Loucy (cell line): ENCODE results near the gene SMC6.

ENCODE experiments used
- H2AFZ ChIP-seq: fragments of 200-600 bp; sonication (generic); 2 replicates; pipeline ENCODE4 v1.6.0; 2016; ENCODE audit warnings: antibody characterized with exemption, mild to moderate bottlenecking, low read length, moderate library complexity
- H3F3A ChIP-seq: fragments of 200-600 bp; 2 replicates; pipeline ENCODE4 v1.6.0; 2016; ENCODE audit warnings: antibody characterized with exemption, low read depth, mild to moderate bottlenecking
- H3K27me3 ChIP-seq: fragments of 200-600 bp; sonication (generic); 2 replicates; pipeline ENCODE4 v1.6.1; 2014; ENCODE audit warnings: low read length, mild to moderate bottlenecking; ENCODE audit not compliant: insufficient read depth, poor library complexity, severe bottlenecking
- H3K36me3 ChIP-seq: fragments of 200-600 bp; sonication (generic); 2 replicates; pipeline ENCODE4 v1.6.1; 2016; ENCODE audit warnings: low read length; ENCODE audit not compliant: insufficient read depth
- H3K4me1 ChIP-seq: fragments of 200-600 bp; sonication (generic); 2 replicates; pipeline ENCODE4 v1.5.1; 2014; ENCODE audit warnings: low read length, mild to moderate bottlenecking; ENCODE audit not compliant: insufficient read depth, poor library complexity, severe bottlenecking
- H3K4me2 ChIP-seq: fragments of 200-600 bp; sonication (generic); 2 replicates; pipeline ENCODE4 v1.6.0; 2014; ENCODE audit warnings: antibody characterized with exemption, low read length, low read depth, mild to moderate bottlenecking; ENCODE audit not compliant: poor library complexity, severe bottlenecking
- H3K4me3 ChIP-seq: fragments of 200-600 bp; sonication (generic); 2 replicates; pipeline ENCODE4 v1.5.1; 2014; ENCODE audit warnings: low read length, mild to moderate bottlenecking, mixed read lengths; ENCODE audit not compliant: poor library complexity, severe bottlenecking
- H3K79me2 ChIP-seq: fragments of 200-600 bp; sonication (generic); 2 replicates; pipeline ENCODE4 v1.6.1; 2014; ENCODE audit warnings: low read length; ENCODE audit not compliant: insufficient read depth
- H3K9ac ChIP-seq: fragments of 200-600 bp; sonication (generic); 2 replicates; pipeline ENCODE4 v1.6.0; 2014; ENCODE audit warnings: mild to moderate bottlenecking, low read depth, low read length, moderate library complexity; ENCODE audit not compliant: poor library complexity, severe bottlenecking
- H3K9me2 ChIP-seq: fragments of 200-600 bp; sonication (generic); replicated peaks from 2 replicates; pipeline ENCODE4 v1.6.1; 2016; ENCODE audit warnings: low read depth, low read length, mixed read lengths
- H3K9me3 ChIP-seq: fragments of 200-600 bp; sonication (generic); 2 replicates; pipeline ENCODE4 v1.6.1; 2014; ENCODE audit warnings: mild to moderate bottlenecking, antibody characterized with exemption, low read length, low read depth; ENCODE audit not compliant: insufficient read depth
- H4K20me1 ChIP-seq: fragments of 200-600 bp; sonication (generic); 2 replicates; pipeline ENCODE4 v1.6.0; 2014; ENCODE audit warnings: antibody characterized with exemption, low read length, mild to moderate bottlenecking; ENCODE audit not compliant: insufficient read depth, poor library complexity, severe bottlenecking
- CTCF ChIP-seq: fragments of 200-600 bp; sonication (generic); conservative IDR thresholded peaks from 2 replicates; pipeline ENCODE4 v1.5.1; 2014; ENCODE audit warnings: mild to moderate bottlenecking, antibody characterized with exemption, low read length
- EZH2phosphoT487 ChIP-seq: fragments of 200-600 bp; IDR thresholded peaks from 2 replicates; pipeline ENCODE4 v1.6.1; 2018; ENCODE audit warnings: antibody characterized with exemption, mild to moderate bottlenecking, moderate library complexity, borderline replicate concordance

Gene SMC6

GRCh38 chr2:17640406-17640805 is 113.2 kb downstream of the SMC6 start:
- no peak overlapping the region for H3K9ac ChIP-seq
- H3K4me2 ChIP-seq, result no peak overlapping the region
- no peaks in the 10 kb centered on the region for H3K9me3 ChIP-seq
- H3K79me2 ChIP-seq, result no peaks in the 10 kb centered on the region
- H4K20me1 ChIP-seq, result no peaks in the 10 kb centered on the region
- H3K9me2 ChIP-seq, result no peaks in the 10 kb centered on the region
- H3K4me1 ChIP-seq, result no peaks in the 10 kb centered on the region
- H2AFZ ChIP-seq, result no peak overlapping the region
- no peaks in the 10 kb centered on the region for H3K36me3 ChIP-seq
- no peaks in the 10 kb centered on the region for H3F3A ChIP-seq
- no peak overlapping the region for H3K4me3 ChIP-seq
- no peaks in the 10 kb centered on the region for H3K27me3 ChIP-seq
- TF ChIP-seq CTCF, result no peak
- TF ChIP-seq EZH2phosphoT487, result no peak

- Histone ChIP-seq H4K20me1 (no peaks in the 10 kb centered on the region), H3F3A (no peaks in the 10 kb centered on the region), H3K79me2 (no peaks in the 10 kb centered on the region), H3K9ac (no peak overlapping the region), H3K4me3 (no peak overlapping the region), H3K27me3 (no peaks in the 10 kb centered on the region), H3K9me2 (no peaks in the 10 kb centered on the region), H2AFZ (no peak overlapping the region), H3K9me3 (no peaks in the 10 kb centered on the region), H3K36me3 (no peaks in the 10 kb centered on the region), H3K4me2 (no peak overlapping the region), H3K4me1 (no peaks in the 10 kb centered on the region)
- TF ChIP-seq CTCF (no peak), EZH2phosphoT487 (no peak)
These were observed 115.3 kb downstream of the SMC6 start for GRCh38 chr2:17638196-17638743.

- no peaks in the 10 kb centered on the region for H3K79me2 ChIP-seq
- H3K9ac ChIP-seq, result no peak overlapping the region
- no peak overlapping the region for H3K4me3 ChIP-seq
- no peaks in the 10 kb centered on the region for H3K9me3 ChIP-seq
- no peaks in the 10 kb centered on the region for H3K9me2 ChIP-seq
- H4K20me1 ChIP-seq, result no peaks in the 10 kb centered on the region
- no peaks in the 10 kb centered on the region for H3K27me3 ChIP-seq
- no peaks in the 10 kb centered on the region for H3F3A ChIP-seq
- TF ChIP-seq EZH2phosphoT487 (no peak), CTCF (no peak)
- H3K4me1 ChIP-seq, result no peaks in the 10 kb centered on the region
- H3K36me3 ChIP-seq, result no peaks in the 10 kb centered on the region
- no peak overlapping the region for H3K4me2 ChIP-seq
- no peak overlapping the region for H2AFZ ChIP-seq
These were observed 116.3 kb downstream of the SMC6 start for GRCh38 chr2:17637131-17637906.
